H1 (cell line): ENCODE results near the gene RAD18. TPM values are rescaled to one million over a fixed set of nuclear protein-coding genes. Genes with fewer than 3 reads are reported as not detected.

Source experiments
- CHD2 ChIP-seq: IDR thresholded peaks from 2 replicates; pipeline ENCODE4 v1.6.1; 2012; ENCODE audit warnings: low read length, improper control_type of control experiment
- HDAC2 ChIP-seq, 2 experiments: fragments of 300-600 bp in 1 of 2; sonication (generic) in 1 of 2; IDR thresholded peaks; 2 replicates each; pipeline ENCODE4 v1.6.1; 2011 to 2012; ENCODE audit warnings: low read depth in 2 of 2, low read length in 2 of 2, mild to moderate bottlenecking in 2 of 2, moderate library complexity in 2 of 2, borderline replicate concordance in 1 of 2, inconsistent platforms in 1 of 2
- JUN ChIP-seq: IDR thresholded peaks from 2 replicates; pipeline ENCODE4 v1.6.1; 2011; ENCODE audit warnings: low read depth, mild to moderate bottlenecking, improper control_type of control experiment, low read length
- KDM5A ChIP-seq: fragments of 200-600 bp; IDR thresholded peaks from 2 replicates; pipeline ENCODE4 v1.7.1; 2012; ENCODE audit warnings: mild to moderate bottlenecking, low read length, inconsistent platforms, mixed read lengths
- MAFK ChIP-seq: IDR thresholded peaks from 2 replicates; pipeline ENCODE4 v1.6.1; 2012; ENCODE audit warnings: low read depth, mild to moderate bottlenecking, improper control_type of control experiment, low read length
- NRF1 ChIP-seq: IDR thresholded peaks from 2 replicates; pipeline ENCODE4 v1.6.1; 2011; ENCODE audit warnings: mild to moderate bottlenecking, low read depth, low read length, improper control_type of control experiment
- polyA plus RNA-seq, 7 experiments: library from polyadenylated mRNA; depleted of rRNA in 3 of 7; stranded (reverse) in 5 of 7; unstranded in 2 of 7; fragments of >200 nt in 5 of 7; fragments of 200-250 nt in 2 of 7; gene quantifications; 1 replicate in 5 of 7; 2 replicates in 1 of 7; 4 replicates in 1 of 7; pipeline versions ENCODE4 v1.2.1 to v1.2.3, GENCODE V29; 2011 to 2013; ENCODE audit warnings: missing spikeins in 2 of 7, mixed read lengths in 2 of 7
- total RNA-seq: library from RNA; stranded (reverse); fragmentation: NEBNext Ultra II Directional; extraction: Animal tissue kit (Norgen Biotek cat#: 25700); gene quantifications from 2 replicates; pipeline ENCODE4 v1.2.1, GENCODE V29; 2021

Gene RAD18
- total and polyA plus RNA-seq, 2 of the 8 experiments (the other 6 are each of a cell fraction or from before 2014, with no cell fraction given), result 13.0 to 23.2 TPM

- no peak for TF ChIP-seq KDM5A
- no peak for TF ChIP-seq HDAC2 (IDR thresholded peaks at IDR 0.05; ENCODE audit: borderline replicate concordance in 1 of 2, low read depth in 2 of 2, low read length in 2 of 2)
- TF ChIP-seq NRF1, result no peak
- no peak for TF ChIP-seq CHD2
- TF ChIP-seq MAFK, result no peak
- no peak for TF ChIP-seq JUN
Measured at GRCh38 chr3:8966820-8967348, 3.6 kb upstream of the RAD18 start (continued).
